Upper lobe of left lung (tissue), 4 donors: ENCODE results near the gene SLC9A7.

Experiments used
- EP300 ChIP-seq, 4 donors: sonication (generic); formaldehyde crosslinking; IDR thresholded peaks; one replicate each; pipeline ENCODE4 v1.5.1; 2017; ENCODE audit warnings: antibody characterized with exemption in 4 of 4, control low read depth in 2 of 4
- POLR2AphosphoS5 ChIP-seq, 2 donors: sonication (generic); formaldehyde crosslinking; IDR thresholded peaks; one replicate each; pipeline ENCODE4 v1.5.1; 2017; ENCODE audit warnings: antibody characterized with exemption in 2 of 2

- TF ChIP-seq EP300 (IDR thresholded peaks at IDR 0.05) (no peak), POLR2AphosphoS5 (IDR thresholded peaks at IDR 0.05) (no peak)
These were observed 109.3 kb downstream of the SLC9A7 start for GRCh38 chrX:46649421-46650260.
